IMR-90 (cell line): Measurements from ENCODE around the gene CHD2.

Experiments
- CTCF ChIP-seq: conservative IDR thresholded peaks from 2 replicates; pipeline ENCODE4 v1.5.1; 2012; ENCODE audit warnings: mild to moderate bottlenecking, low read depth, low read length, improper control_type of control experiment
- POLR2A ChIP-seq: IDR thresholded peaks from 2 replicates; pipeline ENCODE4 v1.6.1; 2012; ENCODE audit warnings: mild to moderate bottlenecking, low read depth, low read length

GRCh38 chr15:93024293-93024692 is 124.2 kb downstream of the CHD2 start:
- no peak for TF ChIP-seq CTCF
- TF ChIP-seq POLR2A: no peak
